Measurements from ENCODE around the gene SCFD2. TPM values are rescaled to one million over a fixed set of nuclear protein-coding genes. Genes with fewer than 3 reads are reported as not detected.

Gene SCFD2
- total and polyA plus RNA-seq, 4 donors, result 4.3 to 28.8 (median 7.4) TPM

GRCh38 chr4:52956691-52957090 lies 409.2 kb downstream of the SCFD2 start:
- DNase-seq (ENCODE audit: low spot score), result no peak
- Histone ChIP-seq H3K27ac (ENCODE audit: low read depth in 1 of 2, low read length in 2 of 2) (no peak overlapping the region), H3K36me3 (ENCODE audit: control insufficient read depth in 4 of 4, insufficient read depth in 3 of 4, low read depth in 1 of 4, low read length in 3 of 4) (no peaks in the 10 kb centered on the region), H3K27me3 (ENCODE audit: control insufficient read depth in 4 of 4, insufficient read depth in 4 of 4, low read length in 3 of 4) (no peaks in the 10 kb centered on the region), H3K4me3 (ENCODE audit: low read depth in 1 of 3, low read length in 3 of 3) (no peak overlapping the region), H3K9ac (ENCODE audit: low read depth in 1 of 2, low read length in 2 of 2) (no peak overlapping the region), H3K4me1 (ENCODE audit: control insufficient read depth in 4 of 4, insufficient read depth in 4 of 4, low read length in 3 of 4) (no peaks in the 10 kb centered on the region), H3K9me3 (ENCODE audit: control insufficient read depth in 4 of 4, low read length in 3 of 4) (no peaks in the 10 kb centered on the region)
- 80% methylated on average over 2 of the region's 2 CpGs for WGBS
- TF ChIP-seq ATF3 (IDR thresholded peaks at IDR 0.05) (no peak), GABPA (IDR thresholded peaks at IDR 0.05 in 1 of 2, conservative IDR thresholded peaks at IDR 0.05 in 1 of 2) (no peak), REST (IDR thresholded peaks at IDR 0.05) (no peak), JUND (IDR thresholded peaks at IDR 0.05) (no peak), CTCF (IDR thresholded peaks at IDR 0.05; ENCODE audit: low read depth, low read length, missing input control) (no peak), MAX (IDR thresholded peaks at IDR 0.05) (no peak), TAF1 (conservative IDR thresholded peaks at IDR 0.05) (no peak)

- 88% methylated on average over 6 of the region's 6 CpGs for WGBS
- Histone ChIP-seq H3K9me3 (ENCODE audit: control insufficient read depth in 4 of 4, low read length in 3 of 4) (no peaks in the 10 kb centered on the region), H3K36me3 (ENCODE audit: control insufficient read depth in 4 of 4, insufficient read depth in 3 of 4, low read depth in 1 of 4, low read length in 3 of 4) (no peaks in the 10 kb centered on the region), H3K9ac (ENCODE audit: low read depth in 1 of 2, low read length in 2 of 2) (no peak overlapping the region), H3K4me3 (ENCODE audit: low read depth in 1 of 3, low read length in 3 of 3) (no peak overlapping the region), H3K27me3 (ENCODE audit: control insufficient read depth in 4 of 4, insufficient read depth in 4 of 4, low read length in 3 of 4) (no peaks in the 10 kb centered on the region), H3K4me1 (ENCODE audit: control insufficient read depth in 4 of 4, insufficient read depth in 4 of 4, low read length in 3 of 4) (no peaks in the 10 kb centered on the region), H3K27ac (ENCODE audit: low read depth in 1 of 2, low read length in 2 of 2) (no peak overlapping the region)
- TF ChIP-seq FOXA2 (IDR thresholded peaks at IDR 0.05) (no peak), FOXA1 (IDR thresholded peaks at IDR 0.05) (no peak), NR2F2 (IDR thresholded peaks at IDR 0.05) (no peak), REST (IDR thresholded peaks at IDR 0.05) (no peak), JUND (IDR thresholded peaks at IDR 0.05) (no peak), SP1 (IDR thresholded peaks at IDR 0.05) (no peak), CTCF (IDR thresholded peaks at IDR 0.05; ENCODE audit: low read depth, low read length, missing input control) (no peak), HNF4G (IDR thresholded peaks at IDR 0.05) (no peak), EGR1 (IDR thresholded peaks at IDR 0.05; ENCODE audit: low read depth in 2 of 2) (no peak), MAX (IDR thresholded peaks at IDR 0.05) (no peak), YY1 (IDR thresholded peaks at IDR 0.05) (no peak), GABPA (IDR thresholded peaks at IDR 0.05 in 1 of 2, conservative IDR thresholded peaks at IDR 0.05 in 1 of 2) (no peak), HNF4A (conservative IDR thresholded peaks at IDR 0.05) (no peak)
- DNase-seq (ENCODE audit: low spot score), result no peak
Measured at GRCh38 chr4:52954560-52955170, 411.2 kb downstream of the SCFD2 start.
